Measurements from ENCODE around the gene IPPK. TPM values are rescaled to one million over a fixed set of nuclear protein-coding genes. Genes with fewer than 3 reads are reported as not detected.

Gene IPPK
- total RNA-seq, 1 donor from 2014 or later = 39.5 TPM

DNA sequence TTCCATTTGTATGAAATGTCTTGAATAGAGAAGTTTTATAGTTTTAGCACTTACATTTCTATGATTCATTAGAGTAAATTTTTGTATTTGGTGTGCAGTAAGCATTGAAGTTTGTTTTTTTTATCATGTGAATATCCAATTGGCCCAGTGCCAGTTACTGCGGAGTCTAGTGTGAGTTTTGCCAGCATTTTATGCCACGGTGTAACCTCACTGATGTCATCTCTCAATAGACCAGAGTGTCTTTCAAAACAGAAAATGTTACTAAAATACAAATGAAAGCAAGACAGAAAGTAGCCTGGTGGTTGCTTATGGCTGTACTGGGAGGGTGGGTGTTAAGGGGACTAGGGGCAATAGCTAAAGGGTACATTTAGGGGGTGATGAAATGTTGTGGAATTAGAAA lies 62.8 kb downstream of the IPPK start:
- Histone ChIP-seq H3K4me1 (peaks cover 61% of the 10 kb centered on the region), H3K36me3 (peaks cover 0 to 4% of the 10 kb centered on the region in 2 donors), H3K4me3 (no peak overlapping the region), H3K27me3 (no peaks in the 10 kb centered on the region), H3K27ac (peak overlapping the region; percentile 70), H3K9me3 (no peaks in the 10 kb centered on the region)
- intact Hi-C loops (cut with DNase I) = no loop called here
- no peak for TF ChIP-seq POLR2AphosphoS5 (IDR thresholded peaks at IDR 0.05; ENCODE audit: insufficient read depth in 1 of 2, low read depth in 1 of 2)
- TF ChIP-seq POLR2A (IDR thresholded peaks at IDR 0.05) = no peak
- TF ChIP-seq, protein P1, sequence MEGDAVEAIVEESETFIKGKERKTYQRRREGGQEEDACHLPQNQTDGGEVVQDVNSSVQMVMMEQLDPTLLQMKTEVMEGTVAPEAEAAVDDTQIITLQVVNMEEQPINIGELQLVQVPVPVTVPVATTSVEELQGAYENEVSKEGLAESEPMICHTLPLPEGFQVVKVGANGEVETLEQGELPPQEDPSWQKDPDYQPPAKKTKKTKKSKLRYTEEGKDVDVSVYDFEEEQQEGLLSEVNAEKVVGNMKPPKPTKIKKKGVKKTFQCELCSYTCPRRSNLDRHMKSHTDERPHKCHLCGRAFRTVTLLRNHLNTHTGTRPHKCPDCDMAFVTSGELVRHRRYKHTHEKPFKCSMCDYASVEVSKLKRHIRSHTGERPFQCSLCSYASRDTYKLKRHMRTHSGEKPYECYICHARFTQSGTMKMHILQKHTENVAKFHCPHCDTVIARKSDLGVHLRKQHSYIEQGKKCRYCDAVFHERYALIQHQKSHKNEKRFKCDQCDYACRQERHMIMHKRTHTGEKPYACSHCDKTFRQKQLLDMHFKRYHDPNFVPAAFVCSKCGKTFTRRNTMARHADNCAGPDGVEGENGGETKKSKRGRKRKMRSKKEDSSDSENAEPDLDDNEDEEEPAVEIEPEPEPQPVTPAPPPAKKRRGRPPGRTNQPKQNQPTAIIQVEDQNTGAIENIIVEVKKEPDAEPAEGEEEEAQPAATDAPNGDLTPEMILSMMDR (IDR thresholded peaks at IDR 0.05) = no peak
- no peak for DNase-seq (ENCODE audit: extremely low spot score in 2 of 2)

- peaks cover 66% of the 10 kb centered on the region for H3K4me1 ChIP-seq
Measured at GRCh38 chr9:92605224-92605623, 64.7 kb downstream of the IPPK start.

GRCh38 chr9:92603990-92604389 lies 65.9 kb downstream of the IPPK start:
- no peak for DNase-seq (ENCODE audit: extremely low spot score in 2 of 2)
- TF ChIP-seq POLR2AphosphoS5 (IDR thresholded peaks at IDR 0.05; ENCODE audit: insufficient read depth in 1 of 2, low read depth in 1 of 2) (no peak), POLR2A (IDR thresholded peaks at IDR 0.05) (no peak)
- TF ChIP-seq, protein P1 (IDR thresholded peaks at IDR 0.05) = no peak
- H3K27ac ChIP-seq = no peak overlapping the region
- H3K36me3 ChIP-seq = no peaks in the 10 kb centered on the region
- intact Hi-C loops (cut with DNase I) = no loop called here
- H3K4me1 ChIP-seq = peaks cover 66% of the 10 kb centered on the region
- H3K27me3 ChIP-seq = no peaks in the 10 kb centered on the region
- no peak overlapping the region for H3K4me3 ChIP-seq
- no peaks in the 10 kb centered on the region for H3K9me3 ChIP-seq

More at GRCh38 chr9:92605224-92605623, 64.7 kb downstream of the IPPK start:
- no peak for DNase-seq (ENCODE audit: extremely low spot score in 2 of 2)
- H3K27ac ChIP-seq = no peak overlapping the region
- no peaks in the 10 kb centered on the region for H3K27me3 ChIP-seq
- no peak overlapping the region for H3K4me3 ChIP-seq
- no peaks in the 10 kb centered on the region for H3K9me3 ChIP-seq
- H3K36me3 ChIP-seq = no peaks in the 10 kb centered on the region
- intact Hi-C loops (cut with DNase I) = no loop called here
- TF ChIP-seq, protein P1 (IDR thresholded peaks at IDR 0.05) = no peak
- TF ChIP-seq POLR2AphosphoS5 (IDR thresholded peaks at IDR 0.05; ENCODE audit: insufficient read depth in 1 of 2, low read depth in 1 of 2) (no peak), POLR2A (IDR thresholded peaks at IDR 0.05) (no peak)

DNA sequence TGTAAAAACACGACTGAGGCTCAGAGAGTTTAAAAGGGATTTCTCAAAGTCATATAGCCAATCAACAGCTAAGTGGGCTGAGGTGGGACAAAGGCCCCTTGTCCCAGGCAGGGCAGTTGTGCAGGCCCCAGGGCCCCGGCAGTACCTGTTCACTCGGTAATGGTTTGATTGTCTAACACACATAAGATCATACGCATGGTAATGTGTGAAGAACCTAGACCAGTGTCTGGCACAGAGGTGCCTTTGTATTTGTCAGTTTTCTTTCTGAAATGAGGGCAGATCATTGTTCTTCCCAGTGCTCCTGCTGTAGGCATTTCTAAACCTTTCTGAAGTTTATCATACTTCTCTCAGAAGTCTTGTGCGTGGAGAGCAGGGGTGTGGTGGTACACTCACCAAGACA lies 66.8 kb downstream of the IPPK start:
- H3K9me3 ChIP-seq = no peaks in the 10 kb centered on the region
- TF ChIP-seq, protein P1 (IDR thresholded peaks at IDR 0.05) = no peak
- TF ChIP-seq POLR2A (IDR thresholded peaks at IDR 0.05) (no peak), POLR2AphosphoS5 (IDR thresholded peaks at IDR 0.05; ENCODE audit: insufficient read depth in 1 of 2, low read depth in 1 of 2) (no peak)
- intact Hi-C loops (cut with DNase I) = no loop called here
- H3K4me1 ChIP-seq = peaks cover 64% of the 10 kb centered on the region
- H3K27ac ChIP-seq = no peak overlapping the region
- H3K36me3 ChIP-seq = no peaks in the 10 kb centered on the region
- no peak for DNase-seq (ENCODE audit: extremely low spot score in 2 of 2)
- no peak overlapping the region for H3K4me3 ChIP-seq
- H3K27me3 ChIP-seq = no peaks in the 10 kb centered on the region

DNA sequence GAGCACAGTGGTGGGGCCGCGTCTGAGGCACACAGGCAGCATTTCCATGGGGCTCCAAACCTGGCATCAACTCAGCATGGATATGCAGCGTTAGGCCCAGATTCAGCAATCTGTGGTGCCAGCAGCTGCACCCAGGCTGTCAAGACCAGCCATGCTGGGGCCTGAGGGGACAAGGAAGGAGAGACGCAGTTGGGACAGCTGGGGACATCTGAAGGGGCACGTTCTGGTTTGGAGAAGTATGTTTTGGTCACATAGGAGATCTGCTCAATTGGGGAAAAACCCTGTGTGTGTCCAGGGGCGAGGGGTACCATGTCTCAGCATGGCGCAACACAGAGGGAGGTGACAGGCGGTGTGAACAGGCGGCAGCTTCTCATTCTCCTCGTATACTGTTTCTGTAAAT lies 67.5 kb downstream of the IPPK start:
- TF ChIP-seq, protein P1 (IDR thresholded peaks at IDR 0.05) = no peak
- no peak for TF ChIP-seq POLR2AphosphoS5 (IDR thresholded peaks at IDR 0.05; ENCODE audit: insufficient read depth in 1 of 2, low read depth in 1 of 2)
- TF ChIP-seq POLR2A (IDR thresholded peaks at IDR 0.05) = no peak
- no peaks in the 10 kb centered on the region for H3K36me3 ChIP-seq
- H3K4me3 ChIP-seq = no peak overlapping the region
- H3K27me3 ChIP-seq = no peaks in the 10 kb centered on the region
- no peak for DNase-seq (ENCODE audit: extremely low spot score in 2 of 2)
- peaks cover 64% of the 10 kb centered on the region for H3K4me1 ChIP-seq
- H3K27ac ChIP-seq = no peak overlapping the region
- intact Hi-C loops (cut with DNase I) = no loop called here
- H3K9me3 ChIP-seq = no peaks in the 10 kb centered on the region
